Stimulated activated CD4-positive, alpha-beta T cell treated with anti-CD3 and anti-CD28 coated beads, Interleukin-15, amount 100 ng/mL, for 1 hour (primary cell): ENCODE results near the gene CUEDC1.

ENCODE experiments used
- DNase-seq, 2 donors: peaks; one replicate each; pipeline ENCODE4 v3.0.0-alpha.2; 2020; ENCODE audit warnings: low read depth in 1 of 2, low spot score in 1 of 2

The CUEDC1 gene

DNA sequence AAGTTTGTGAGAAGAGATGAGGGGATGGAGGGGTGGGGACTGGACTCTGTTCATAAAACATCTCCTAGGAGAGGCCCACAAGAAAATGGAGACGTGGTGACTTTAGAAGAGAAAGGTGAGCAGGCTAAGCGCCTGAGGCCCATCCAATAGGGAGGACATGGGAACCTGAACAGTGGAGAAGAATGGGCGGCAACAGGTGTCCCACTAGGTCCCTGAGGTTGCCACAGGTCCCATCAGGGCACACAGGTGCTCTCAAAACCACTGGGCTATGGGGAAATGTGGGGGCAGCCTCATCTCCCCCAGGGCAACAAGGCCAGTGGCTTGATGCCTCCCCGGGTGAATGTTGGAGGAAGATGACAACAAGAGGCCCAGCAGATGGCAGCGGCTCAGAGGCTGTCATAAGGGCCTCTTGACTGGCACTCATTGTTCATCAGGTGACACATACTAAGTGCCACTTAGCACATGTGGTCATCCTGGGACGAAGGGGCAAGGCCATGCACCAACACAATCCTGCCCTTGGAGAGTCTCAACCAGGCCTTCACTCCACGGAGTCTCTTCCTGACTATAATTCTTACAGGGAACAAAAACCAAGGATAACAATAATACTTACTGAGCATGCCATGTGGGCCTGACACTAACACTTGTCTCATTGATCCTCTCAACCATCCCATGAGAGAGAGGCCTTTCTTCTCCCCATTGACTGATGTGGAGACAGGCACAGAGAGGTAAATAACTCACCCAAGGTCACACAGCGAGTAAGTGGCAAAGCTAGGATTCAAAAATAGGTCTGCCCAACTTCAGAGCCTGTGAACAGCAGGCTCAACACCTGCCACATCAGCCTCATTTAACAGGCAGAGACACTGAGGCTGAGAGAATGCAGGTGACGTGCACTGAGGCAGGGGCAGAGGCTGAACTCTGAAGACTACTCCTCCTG, 38.0 kb downstream of the CUEDC1 start:
- no peak for DNase-seq

DNA sequence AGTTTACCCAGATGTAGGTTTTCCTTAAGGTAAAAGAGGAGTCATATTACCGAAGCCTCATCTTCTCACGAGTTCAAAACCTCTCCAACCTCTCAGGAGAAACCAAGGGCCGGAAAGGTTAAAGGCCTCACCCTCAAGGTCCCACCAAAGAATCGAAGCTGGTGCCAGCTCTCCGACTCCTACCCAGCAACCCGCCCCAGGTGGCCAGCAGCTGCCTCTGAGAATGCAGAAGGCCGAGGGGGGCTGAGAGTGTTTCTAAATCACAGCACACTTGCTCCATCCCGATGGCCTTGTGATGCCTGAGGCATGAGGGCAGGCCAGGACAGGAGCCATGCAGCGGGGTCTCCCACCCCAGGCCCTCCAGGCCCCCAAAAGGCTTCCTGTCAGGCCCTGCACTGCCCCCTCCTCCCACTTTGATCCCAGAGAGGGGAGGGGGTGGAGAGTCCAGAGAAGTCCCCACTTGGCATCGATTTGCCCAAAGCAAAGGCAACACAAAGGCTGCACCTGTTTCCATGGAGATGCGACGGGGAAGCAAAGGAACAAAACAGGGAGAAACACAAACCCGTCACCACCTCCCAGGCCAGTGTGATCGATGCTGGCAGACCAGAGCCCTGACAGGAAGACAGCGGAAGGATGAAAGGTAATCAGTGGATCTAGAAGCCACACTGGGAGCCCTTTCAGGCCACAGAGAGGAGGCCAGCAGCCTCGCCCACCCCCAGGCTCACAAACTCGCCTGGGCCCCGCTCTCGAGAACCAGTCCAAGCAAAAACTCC, 39.0 kb downstream of the CUEDC1 start:
- no peak for DNase-seq

GRCh38 chr17:57915544-57915943, 39.7 kb downstream of the CUEDC1 start:
- no peak for DNase-seq

GRCh38 chr17:57914273-57915142, 40.7 kb downstream of the CUEDC1 start:
- no peak for DNase-seq

- no peak for DNase-seq
These were observed 41.5 kb downstream of the CUEDC1 start for GRCh38 chr17:57913575-57914272.

DNA sequence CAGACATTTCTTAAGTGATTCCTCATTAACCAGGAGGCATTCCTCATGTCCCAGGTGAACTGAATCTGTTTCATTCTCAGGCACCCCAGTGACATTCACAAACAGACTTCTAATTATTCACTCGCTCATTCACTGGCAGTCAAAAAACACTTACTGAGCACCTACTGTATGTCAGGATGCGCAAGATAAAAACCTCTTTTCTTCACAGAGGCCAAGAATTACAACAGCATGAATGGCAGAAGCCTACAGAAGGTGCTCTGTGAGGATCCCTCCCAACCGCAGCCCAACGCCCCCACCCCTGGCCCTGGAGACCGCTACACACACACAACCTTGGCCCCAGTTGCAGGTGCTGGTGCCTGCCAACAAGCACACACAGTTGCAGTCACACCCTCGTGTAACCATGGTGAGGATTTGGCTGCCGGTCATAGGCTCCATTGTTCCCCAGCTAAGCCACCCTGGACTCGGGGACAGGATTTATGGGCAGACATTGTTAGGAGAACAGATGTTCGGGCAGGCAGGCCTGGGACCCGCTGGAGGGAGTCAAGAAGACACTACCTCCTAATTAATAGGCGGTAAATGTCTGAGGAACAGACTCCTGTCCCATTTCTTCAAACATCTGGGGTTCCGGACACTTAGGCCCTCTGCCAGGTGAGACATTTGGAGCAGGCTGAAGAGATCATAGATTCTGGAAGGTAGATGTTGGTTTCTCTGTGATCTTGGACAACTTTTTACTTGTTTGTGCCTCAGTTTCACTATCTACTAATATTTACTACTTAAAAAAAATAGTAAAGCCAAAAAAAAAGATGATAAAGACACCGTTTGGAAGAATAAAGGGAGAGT, 43.2 kb downstream of the CUEDC1 start:
- no peak for DNase-seq

- no peak for DNase-seq
These were observed 44.5 kb downstream of the CUEDC1 start for GRCh38 chr17:57910462-57911420.

DNA sequence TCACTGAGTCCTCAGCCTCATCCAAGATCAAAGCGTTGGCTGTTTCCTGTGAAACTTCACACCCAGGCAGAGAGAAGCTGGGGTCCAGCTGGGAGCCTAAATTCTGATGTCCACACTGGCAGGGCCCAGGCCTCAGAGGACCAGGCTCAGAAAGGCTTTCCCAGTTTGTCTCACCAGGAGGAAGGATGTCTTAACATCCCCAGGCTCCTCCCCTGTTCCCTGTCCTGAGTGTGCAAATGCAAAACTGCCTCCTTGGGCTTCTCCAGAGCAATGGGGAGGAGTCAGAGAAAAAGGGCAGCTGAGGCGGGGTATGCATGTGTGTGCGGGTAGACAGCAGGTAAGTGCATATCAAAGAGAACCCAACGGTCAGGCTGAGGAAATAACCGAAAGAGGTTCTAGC, 45.7 kb downstream of the CUEDC1 start:
- no peak for DNase-seq

DNA sequence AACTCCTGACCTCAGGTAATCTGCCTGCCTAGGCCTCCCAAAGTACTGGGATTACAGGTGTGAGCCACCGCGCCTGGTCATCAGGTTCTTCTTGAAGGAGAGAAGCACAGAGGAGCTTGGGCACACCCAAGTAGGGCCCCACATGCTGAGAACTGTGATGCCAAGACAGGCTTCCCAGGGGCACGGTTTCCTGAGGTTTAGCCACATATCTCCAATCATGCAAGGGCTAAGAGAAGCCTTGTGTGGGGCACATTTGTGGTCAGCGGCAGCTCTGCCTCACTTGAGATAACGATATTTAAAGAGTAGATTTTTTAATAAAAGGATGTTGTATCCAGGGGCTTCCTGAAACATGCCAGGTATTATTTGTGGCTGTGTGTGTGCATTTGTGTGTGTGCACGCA, 46.9 kb downstream of the CUEDC1 start:
- no peak for DNase-seq

- DNase-seq: no peak
These were observed 48.3 kb downstream of the CUEDC1 start for GRCh38 chr17:57906910-57907309.

GRCh38 chr17:57905875-57906455, 49.2 kb downstream of the CUEDC1 start:
- no peak for DNase-seq

DNA sequence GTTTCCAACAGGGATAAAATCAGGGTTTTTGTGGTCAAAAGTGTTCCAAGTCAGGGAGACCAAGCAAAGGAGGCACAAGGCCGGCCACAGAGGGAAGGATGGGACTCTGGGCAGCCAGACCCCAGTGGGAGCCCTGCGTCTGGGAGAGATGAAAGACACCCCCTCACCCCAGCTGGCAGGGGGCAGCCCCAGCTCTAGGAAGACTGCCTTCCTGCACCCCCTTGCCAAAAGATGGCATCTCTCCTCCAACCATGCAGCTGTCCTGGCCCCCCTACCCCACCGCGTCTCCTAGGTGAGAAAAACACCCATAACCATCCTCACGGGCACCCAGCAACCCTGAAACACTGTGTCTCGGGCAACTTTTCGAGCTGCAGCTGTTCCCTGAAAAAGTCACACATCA, 51.3 kb downstream of the CUEDC1 start:
- no peak for DNase-seq

- no peak for DNase-seq
These were observed 52.1 kb downstream of the CUEDC1 start for GRCh38 chr17:57902800-57903759.

DNA sequence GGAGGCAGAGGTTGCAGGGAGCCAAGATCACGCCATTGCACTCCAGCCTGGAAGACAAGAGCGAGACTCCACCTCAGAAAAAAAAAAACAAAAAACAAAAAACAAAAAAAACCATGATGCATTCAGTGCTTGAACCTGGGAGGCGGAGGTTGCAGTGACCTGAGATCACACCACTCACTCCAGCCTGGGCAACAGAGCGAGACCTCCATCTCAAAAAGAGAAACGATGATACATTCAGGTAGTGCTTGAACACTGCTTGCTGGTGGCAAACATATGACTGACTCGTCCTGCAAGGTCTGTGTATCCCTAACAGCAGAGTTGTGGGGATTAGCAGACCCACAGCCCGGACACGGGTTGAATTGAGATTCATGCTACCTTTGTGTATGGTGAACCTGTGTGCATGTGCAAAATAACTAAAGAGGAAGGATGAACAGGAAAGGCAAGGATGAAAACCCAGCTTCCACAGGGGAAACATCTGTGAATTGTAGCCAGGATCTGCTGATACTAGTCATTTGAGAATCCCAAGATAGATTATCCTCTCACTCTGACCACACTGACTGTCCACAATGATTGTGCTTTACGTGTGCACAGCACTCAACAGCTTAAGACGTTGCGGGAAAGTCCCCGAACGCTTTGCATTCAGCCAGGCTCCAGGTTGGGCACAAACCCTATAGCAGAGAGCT, 53.0 kb downstream of the CUEDC1 start:
- DNase-seq: no peak

GRCh38 chr17:57900991-57901743, 54.0 kb downstream of the CUEDC1 start:
- DNase-seq: no peak

DNA sequence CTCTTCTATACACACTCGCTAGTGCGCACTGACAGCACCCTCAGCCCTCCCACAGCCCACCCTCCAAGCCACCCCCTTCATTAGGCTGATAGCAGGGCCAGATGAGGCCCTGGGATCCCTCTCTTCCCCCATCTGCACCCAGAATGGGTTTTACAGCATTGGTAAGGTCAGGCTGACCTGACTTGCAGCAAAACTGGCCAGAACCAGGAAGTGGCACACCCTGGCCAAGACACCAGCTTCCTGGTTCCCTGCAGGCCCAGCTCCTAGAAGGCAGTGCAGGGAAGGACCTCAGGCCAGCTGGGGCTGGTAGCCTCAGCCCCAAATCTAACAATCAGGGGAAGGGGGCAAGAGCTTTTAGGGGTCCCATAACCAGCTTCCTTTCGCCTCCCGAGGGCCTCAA, 55.4 kb downstream of the CUEDC1 start:
- no peak for DNase-seq
